ENCODE results near the gene BEST3.

- no peak for TF ChIP-seq POLR2AphosphoS5 (IDR thresholded peaks at IDR 0.05; ENCODE audit: borderline replicate concordance, low read depth, low read length)
- TF ChIP-seq EZH2 (IDR thresholded peaks at IDR 0.05), result no peak
- no peak for TF ChIP-seq FOXP2 (optimal IDR thresholded peaks at IDR 0.05; ENCODE audit: control extremely low read depth, extremely low read length, insufficient read depth)
Measured at GRCh38 chr12:69671597-69671996, 27.5 kb downstream of the BEST3 start.

Data from SK-N-MC (cell line).